Stimulated activated CD4-positive, alpha-beta T cell treated with anti-CD3 and anti-CD28 coated beads, Interleukin-4, amount 100 ng/mL, for 1 hour (primary cell): ENCODE measurements around the gene STX8.
"Not testable (repeated sequence)": the region's sequence is repeated elsewhere in the genome, so short reads cannot be mapped to it uniquely, and the experiment has no call there.

Experiments used
- DNase-seq: peaks from one replicate; pipeline ENCODE4 v3.0.0-alpha.2; 2020

Gene STX8

GRCh38 chr17:9286434-9286833 lies 289.2 kb downstream of the STX8 start:
- no peak for DNase-seq

GRCh38 chr17:9285602-9286427 lies 289.8 kb downstream of the STX8 start:
- DNase-seq = no peak

DNA sequence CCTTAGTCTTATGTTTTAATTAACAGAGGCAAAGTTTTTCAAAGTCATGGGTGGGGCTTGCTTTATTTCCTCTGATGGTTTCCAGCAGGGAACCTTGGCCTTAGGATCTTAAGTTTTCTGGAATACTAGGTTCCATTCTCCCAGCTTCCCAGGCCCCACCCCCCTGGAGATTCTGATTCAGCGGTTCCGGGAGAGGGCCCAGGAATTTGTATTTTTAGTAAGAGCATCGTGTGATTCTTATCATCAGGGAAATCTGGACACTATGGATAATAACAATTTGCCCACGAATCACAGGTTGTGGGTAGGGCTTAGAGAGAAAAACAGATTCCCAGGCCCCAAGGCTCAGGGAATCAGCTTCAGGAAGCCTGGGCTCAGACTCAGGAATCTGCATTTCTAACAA lies 290.7 kb downstream of the STX8 start:
- no peak for DNase-seq

DNA sequence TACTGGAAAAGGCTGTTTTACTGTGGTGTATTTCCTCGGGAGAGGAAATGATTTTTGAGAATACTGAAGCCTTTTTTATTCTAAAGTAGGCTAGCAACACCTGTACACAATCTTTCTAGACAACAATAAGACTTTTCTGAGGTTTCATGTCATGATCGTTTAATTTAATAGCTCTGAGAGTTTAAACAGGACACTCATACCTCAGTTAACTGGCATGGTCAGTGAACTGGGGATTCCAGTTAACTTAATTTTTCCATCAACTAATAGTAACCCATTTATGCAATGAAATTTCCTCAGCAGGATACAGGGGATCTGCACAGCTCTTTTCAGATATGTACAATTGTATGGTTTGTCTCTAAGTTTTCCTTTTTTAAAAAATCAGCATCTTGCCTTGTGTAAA lies 291.7 kb downstream of the STX8 start:
- DNase-seq = no peak

DNA sequence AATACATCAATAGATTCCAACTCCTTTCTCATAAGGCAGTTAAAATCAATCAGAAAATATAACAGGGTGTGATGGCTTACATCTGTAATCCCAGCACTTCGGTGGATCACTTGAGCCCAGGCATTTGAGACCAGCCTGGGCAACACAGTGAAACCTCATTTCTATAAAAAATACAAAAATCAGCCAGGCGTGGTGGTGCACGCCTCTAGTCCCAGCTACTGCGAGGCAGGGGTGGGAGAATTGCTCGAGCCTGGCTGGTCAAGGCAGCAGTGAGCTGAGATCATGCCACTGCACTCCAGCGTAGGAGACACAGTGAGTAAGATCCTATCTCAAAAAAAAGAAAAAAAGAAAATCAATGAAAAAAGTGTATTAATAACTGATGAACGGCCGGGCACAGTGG lies 295.7 kb downstream of the STX8 start:
- DNase-seq = no peak

- DNase-seq = no peak
These were observed 300.6 kb downstream of the STX8 start for GRCh38 chr17:9274973-9275372.

- peak; percentile 36 for DNase-seq
These were observed 301.9 kb downstream of the STX8 start for GRCh38 chr17:9273428-9274391.

- DNase-seq = no peak
These were observed 303.0 kb downstream of the STX8 start for GRCh38 chr17:9272501-9273200.

GRCh38 chr17:9271989-9272388 lies 303.6 kb downstream of the STX8 start:
- DNase-seq = no peak

DNA sequence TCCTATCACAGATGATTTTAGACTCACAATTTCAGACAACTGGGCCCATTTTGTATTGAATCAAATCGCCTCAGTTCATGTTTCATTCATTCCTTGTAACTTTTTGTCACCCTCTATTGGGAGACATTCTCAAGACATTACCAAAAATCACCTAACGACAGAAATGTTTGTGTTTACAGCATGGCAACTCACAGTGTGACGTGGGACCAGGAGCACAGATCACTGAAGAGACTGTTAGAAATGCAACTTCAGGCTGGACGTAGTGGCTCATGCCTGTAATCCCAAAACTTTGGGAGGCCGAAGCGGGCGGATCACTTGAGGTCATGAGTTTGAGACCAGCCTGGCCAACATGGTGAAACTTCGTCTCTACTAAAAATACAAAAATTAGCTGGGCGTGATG lies 304.7 kb downstream of the STX8 start:
- DNase-seq = no peak

GRCh38 chr17:9269350-9270035 lies 306.1 kb downstream of the STX8 start:
- no peak for DNase-seq

DNA sequence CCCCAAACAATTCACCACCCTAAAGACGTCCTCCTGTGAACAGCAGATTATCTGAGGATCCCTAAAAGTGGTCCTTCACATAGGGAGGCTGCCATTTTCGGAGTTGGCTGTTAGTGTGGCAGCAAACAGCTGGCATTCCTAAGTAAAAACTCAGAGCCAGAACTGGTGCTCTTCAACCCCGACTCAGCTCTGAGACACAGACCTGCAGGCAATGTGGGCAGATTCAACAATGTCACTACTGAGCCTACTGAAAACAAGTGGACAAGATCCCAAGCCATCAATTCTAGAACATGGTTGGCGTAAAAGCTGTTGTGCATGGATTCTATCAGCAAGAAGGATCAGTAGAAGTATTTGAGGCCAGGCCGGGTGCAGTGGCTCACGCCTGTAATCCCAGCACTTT lies 307.1 kb downstream of the STX8 start:
- no peak for DNase-seq

DNA sequence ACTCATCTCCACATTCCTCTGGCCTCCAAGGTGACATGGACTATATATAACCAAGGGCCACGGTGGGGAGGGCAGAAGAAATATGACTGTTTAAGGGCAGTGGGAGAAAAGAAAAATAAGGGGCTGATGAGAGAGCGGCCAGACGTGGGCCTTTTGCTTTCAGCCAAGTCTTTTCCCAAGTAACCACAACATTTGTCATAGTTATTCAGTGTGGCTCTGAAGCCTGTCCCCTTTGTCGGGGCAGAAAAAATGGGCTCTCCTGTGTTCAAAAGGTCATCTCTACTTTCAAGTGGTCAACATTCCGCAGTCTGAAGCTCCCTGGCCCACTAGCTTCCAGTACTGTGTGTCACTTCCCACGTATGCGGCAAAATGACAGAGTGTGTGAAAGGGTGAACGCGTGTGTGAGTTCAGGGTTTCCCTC lies 308.9 kb downstream of the STX8 start:
- no peak for DNase-seq

DNA sequence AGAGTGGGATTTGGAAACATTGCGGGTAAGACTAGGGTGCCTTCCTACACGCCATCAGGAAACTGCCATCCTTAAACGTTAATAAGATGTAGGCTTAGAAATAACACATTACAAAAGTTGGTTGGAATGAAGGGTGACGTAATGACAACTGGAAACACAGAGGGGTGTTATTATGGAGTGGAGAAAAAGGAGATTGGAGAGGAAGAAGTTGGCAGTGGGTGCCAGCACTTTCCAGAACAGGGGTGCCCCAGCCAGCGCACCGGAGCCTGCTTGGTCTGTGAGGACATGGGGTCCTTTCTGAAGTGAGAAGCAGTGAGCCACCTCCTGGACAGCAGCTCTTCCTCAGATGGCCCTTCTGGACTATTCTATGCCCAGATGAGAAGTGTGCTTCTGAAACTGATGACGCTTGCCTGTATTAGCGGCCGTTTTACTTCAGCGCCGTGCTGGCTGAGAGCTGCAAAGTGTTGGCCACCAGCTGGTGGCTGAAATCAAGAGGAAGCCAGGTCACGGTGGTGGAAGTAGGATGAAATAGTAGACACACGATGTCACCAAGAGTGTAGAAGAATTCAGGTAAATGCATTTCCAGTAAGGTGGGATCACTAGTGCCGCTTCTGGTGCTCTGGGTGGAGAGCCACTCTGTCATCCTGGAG lies 309.5 kb downstream of the STX8 start:
- no peak for DNase-seq

DNA sequence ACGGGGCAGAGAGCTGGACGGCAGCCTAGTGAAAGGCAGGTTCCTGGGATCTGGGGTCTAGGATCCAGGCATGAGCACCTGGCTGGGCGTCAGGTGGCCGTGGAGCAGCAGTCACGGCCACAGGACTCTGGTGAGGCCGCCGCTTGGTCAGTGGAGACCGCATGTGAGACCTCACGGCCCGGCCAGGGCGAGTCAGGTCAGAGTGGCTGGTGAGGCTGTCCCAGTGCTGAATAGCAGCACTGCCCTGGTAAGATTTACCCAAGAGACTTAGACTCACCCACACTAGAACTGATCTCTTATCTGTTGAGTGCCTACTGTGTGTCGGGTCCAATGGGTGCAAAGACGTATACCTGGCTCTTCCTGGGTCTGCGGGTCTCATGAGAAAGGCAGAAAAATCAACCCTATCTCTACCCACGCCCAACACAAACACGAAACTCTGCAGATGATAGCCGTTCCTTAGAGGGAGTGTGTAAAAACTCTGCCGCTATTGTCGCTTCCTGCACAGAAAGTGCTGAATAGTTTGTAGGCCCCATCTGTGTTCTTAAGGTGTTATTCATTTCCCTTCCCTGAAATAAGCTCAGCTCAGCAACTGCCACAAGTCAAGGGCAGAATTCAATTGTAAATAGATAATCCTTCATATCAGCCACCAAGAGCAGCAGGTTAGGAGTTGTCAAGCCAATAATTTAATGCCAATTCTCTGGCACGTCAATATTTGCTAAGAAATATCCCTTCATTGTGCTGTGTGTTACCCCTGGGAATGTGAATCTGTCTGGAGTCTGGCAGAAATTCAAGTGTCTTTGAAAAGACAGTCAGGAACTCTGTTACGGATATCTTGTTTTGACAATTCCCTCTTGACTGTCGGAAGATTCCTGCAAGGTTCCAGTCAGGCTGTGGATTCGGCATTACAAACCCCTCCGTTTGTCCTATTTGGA lies 314.3 kb downstream of the STX8 start:
- no peak for DNase-seq

DNA sequence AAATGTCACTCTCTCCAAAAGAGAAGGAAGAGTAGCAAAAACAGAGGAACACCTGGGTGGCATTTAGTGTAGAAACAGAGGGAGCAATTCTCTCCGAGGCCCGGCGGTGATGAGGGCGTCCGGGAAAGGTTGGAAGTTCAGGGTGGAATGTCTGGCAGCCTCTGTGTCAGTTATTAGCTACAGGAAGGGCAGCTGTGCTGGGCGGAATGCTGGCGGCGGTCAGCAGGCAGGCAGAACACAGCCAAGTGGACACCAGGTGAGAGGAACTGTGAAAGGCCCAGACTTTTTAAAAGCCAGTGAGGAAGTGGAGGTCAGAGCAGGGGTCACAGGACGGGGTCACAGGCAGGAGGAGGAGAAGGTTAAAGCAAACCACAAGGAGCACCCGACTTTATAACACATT lies 316.2 kb downstream of the STX8 start:
- DNase-seq = no peak

DNA sequence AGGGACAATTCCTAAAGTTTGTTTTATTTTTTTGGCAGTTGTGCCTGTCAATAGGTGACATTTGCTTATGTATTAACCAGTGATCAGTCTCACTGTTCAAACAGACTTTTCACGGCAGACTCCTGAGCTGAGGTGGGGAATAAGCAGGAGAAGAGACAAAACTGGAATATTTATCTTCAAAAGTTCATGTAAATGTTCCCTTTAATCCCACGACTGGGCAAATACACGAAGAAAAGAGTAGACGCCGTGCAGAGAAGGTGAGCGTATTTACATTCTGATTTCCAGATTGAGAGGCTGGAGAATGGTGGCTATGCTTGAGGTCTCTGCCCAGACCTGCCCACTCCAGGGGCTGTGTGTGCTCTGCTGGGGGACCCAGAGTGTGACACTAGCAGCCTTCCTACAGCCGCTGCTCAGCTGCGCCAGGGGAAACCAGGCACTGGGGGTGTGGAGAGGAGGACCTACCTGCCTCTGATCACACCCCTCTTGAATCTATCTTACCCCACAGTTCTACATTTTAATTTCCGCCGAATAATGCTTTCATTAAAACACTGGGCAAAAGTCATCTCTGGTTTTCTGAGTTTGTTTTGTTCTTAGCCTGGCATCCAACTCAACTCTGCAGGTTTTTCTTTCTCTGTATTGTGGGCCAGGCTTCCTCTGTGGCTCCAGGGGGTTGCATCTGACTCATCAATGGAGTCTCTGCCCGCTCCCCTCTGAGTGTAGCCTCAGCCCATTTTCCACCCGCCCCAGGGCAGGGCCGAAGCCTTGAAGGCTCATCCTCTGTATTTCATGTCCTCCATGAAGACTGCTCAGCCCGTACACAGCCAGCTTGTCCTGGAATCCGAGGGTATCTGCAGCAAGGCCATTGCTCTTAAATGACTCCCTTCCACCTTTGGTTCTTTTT lies 317.3 kb downstream of the STX8 start:
- no peak for DNase-seq

DNA sequence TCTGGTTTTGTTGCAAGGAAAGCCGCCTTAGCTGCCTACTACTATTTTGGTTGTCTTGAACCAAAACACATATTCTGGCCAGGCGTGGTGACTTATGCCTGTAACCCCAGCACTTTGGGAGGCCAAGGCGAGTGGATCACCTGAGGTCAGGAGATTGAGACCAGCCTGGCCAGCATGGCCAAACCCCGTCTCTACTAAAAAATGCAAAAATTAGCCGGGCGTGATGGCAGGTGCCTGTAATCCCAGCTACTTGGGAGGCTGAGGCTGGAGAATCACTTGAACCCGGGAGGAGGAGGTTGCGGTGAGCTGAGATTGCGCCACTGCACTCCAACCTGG lies 318.0 kb downstream of the STX8 start:
- not testable (repeated sequence) for DNase-seq

GRCh38 chr17:9256751-9257629 lies 318.6 kb downstream of the STX8 start:
- no peak for DNase-seq
